H9 (cell line): ENCODE results near the gene TTC9C. TPM values are rescaled to one million over a fixed set of nuclear protein-coding genes. Genes with fewer than 3 reads are reported as not detected.

Experiments used
- DNase-seq: peaks from one replicate; pipeline ENCODE4 v3.0.0-alpha.2; 2017
- H2AFZ ChIP-seq: one replicate; pipeline ENCODE4 v1.6.1; 2013; ENCODE audit warnings: mild to moderate bottlenecking, low read length, control low read depth, moderate library complexity
- H2AK5ac ChIP-seq: 2 replicates; pipeline ENCODE4 v1.6.1; 2013; ENCODE audit warnings: low read length, control low read depth, mixed read lengths; ENCODE audit not compliant: insufficient read length
- H2BK120ac ChIP-seq: one replicate; pipeline ENCODE4 v1.6.1; 2013; ENCODE audit warnings: low read depth, mild to moderate bottlenecking, low read length, control low read depth, inconsistent platforms; ENCODE audit not compliant: poor library complexity, severe bottlenecking
- H2BK12ac ChIP-seq: 2 replicates; pipeline ENCODE4 v1.6.1; 2013; ENCODE audit warnings: low read length, control low read depth, mixed read lengths, low read depth; ENCODE audit not compliant: insufficient read length
- H2BK15ac ChIP-seq: 2 replicates; pipeline ENCODE4 v1.6.1; 2013; ENCODE audit warnings: low read depth, low read length, control low read depth
- H2BK20ac ChIP-seq: one replicate; pipeline ENCODE4 v1.6.1; 2013; ENCODE audit warnings: low read depth, mild to moderate bottlenecking, low read length, control low read depth, inconsistent platforms; ENCODE audit not compliant: poor library complexity, severe bottlenecking
- H2BK5ac ChIP-seq: 2 replicates; pipeline ENCODE4 v1.6.1; 2013; ENCODE audit warnings: low read length, control low read depth, mixed read lengths; ENCODE audit not compliant: insufficient read length
- H3K14ac ChIP-seq: 2 replicates; pipeline ENCODE4 v1.6.1; 2013; ENCODE audit warnings: low read length, control low read depth; ENCODE audit not compliant: insufficient read depth
- H3K18ac ChIP-seq: 2 replicates; pipeline ENCODE4 v1.6.1; 2013; ENCODE audit warnings: low read depth, mild to moderate bottlenecking, mixed read lengths, low read length, control low read depth; ENCODE audit not compliant: insufficient read length
- H3K23ac ChIP-seq: 2 replicates; pipeline ENCODE4 v1.6.1; 2013; ENCODE audit warnings: low read length, control low read depth, mixed read lengths, low read depth; ENCODE audit not compliant: insufficient read length
- H3K23me2 ChIP-seq: 2 replicates; pipeline ENCODE4 v1.6.1; 2013; ENCODE audit warnings: low read depth, mild to moderate bottlenecking, mixed read lengths, low read length, control low read depth; ENCODE audit not compliant: insufficient read length, poor library complexity, severe bottlenecking
- H3K27ac ChIP-seq: 2 replicates; pipeline ENCODE4 v1.5.1; 2013; ENCODE audit warnings: low read length, control low read depth, mixed read lengths, low read depth; ENCODE audit not compliant: insufficient read length
- H3K27me3 ChIP-seq: 2 replicates; pipeline ENCODE4 v1.6.1; 2013; ENCODE audit warnings: low read length, control low read depth, inconsistent platforms; ENCODE audit not compliant: insufficient read depth
- H3K4ac ChIP-seq: 2 replicates; pipeline ENCODE4 v1.6.1; 2013; ENCODE audit warnings: low read depth, mild to moderate bottlenecking, control low read depth, inconsistent platforms, low read length, moderate library complexity
- H3K4me1 ChIP-seq: 2 replicates; pipeline ENCODE4 v1.6.1; 2013; ENCODE audit warnings: low read length, control low read depth, inconsistent platforms; ENCODE audit not compliant: insufficient read depth
- H3K4me2 ChIP-seq: 2 replicates; pipeline ENCODE4 v1.6.1; 2013; ENCODE audit warnings: low read length, control low read depth, mixed read lengths; ENCODE audit not compliant: insufficient read length, insufficient read depth
- H3K56ac ChIP-seq: 2 replicates; pipeline ENCODE4 v1.6.1; 2013; ENCODE audit warnings: low read depth, mild to moderate bottlenecking, mixed read lengths, low read length, control low read depth; ENCODE audit not compliant: insufficient read length
- H3K79me1 ChIP-seq: 2 replicates; pipeline ENCODE4 v1.6.1; 2013; ENCODE audit warnings: low read depth, mild to moderate bottlenecking, moderate library complexity, low read length, control low read depth, inconsistent platforms; ENCODE audit not compliant: insufficient read depth, poor library complexity, severe bottlenecking
- H3K79me2 ChIP-seq: 2 replicates; pipeline ENCODE4 v1.6.1; 2013; ENCODE audit warnings: low read length, control low read depth, inconsistent platforms; ENCODE audit not compliant: insufficient read depth
- H3K9ac ChIP-seq: 2 replicates; pipeline ENCODE4 v1.6.1; 2013; ENCODE audit warnings: low read length, control low read depth, mixed read lengths; ENCODE audit not compliant: insufficient read length; ENCODE audit errors: extremely low read depth
- H3K9me3 ChIP-seq: one replicate; pipeline ENCODE4 v1.6.1; 2013; ENCODE audit warnings: low read depth, low read length, inconsistent platforms; ENCODE audit not compliant: control insufficient read depth
- H3T11ph ChIP-seq: one replicate; pipeline ENCODE4 v1.6.1; 2013; ENCODE audit warnings: mild to moderate bottlenecking, low read length, control low read depth, inconsistent platforms
- H4K20me1 ChIP-seq: one replicate; pipeline ENCODE4 v1.6.1; 2013; ENCODE audit not compliant: control insufficient read depth, insufficient read length, insufficient read depth
- H4K5ac ChIP-seq: 2 replicates; pipeline ENCODE4 v1.6.1; 2013; ENCODE audit warnings: low read depth, mild to moderate bottlenecking, mixed read lengths, low read length, control low read depth; ENCODE audit not compliant: insufficient read length
- H4K8ac ChIP-seq: replicated peaks from 2 replicates; pipeline ENCODE4 v1.6.1; 2013; ENCODE audit warnings: low read length, control low read depth, mixed read lengths, low read depth; ENCODE audit not compliant: insufficient read length
- H4K91ac ChIP-seq: 2 replicates; pipeline ENCODE4 v1.6.1; 2013; ENCODE audit warnings: low read depth, mild to moderate bottlenecking, moderate library complexity, mixed read lengths, low read length, control low read depth; ENCODE audit not compliant: insufficient read length
- H3K27ac Mint-ChIP-seq, 3 experiments: 2 replicates in 2 of 3; 3 replicates in 1 of 3; pipeline ENCODE4 v1.8.0; 2020 to 2021; ENCODE audit warnings: mixed read lengths in 3 of 3, mild to moderate bottlenecking in 1 of 3, moderate library complexity in 1 of 3
- H3K27me3 Mint-ChIP-seq: 2 replicates; pipeline ENCODE4 v1.8.0; 2021; ENCODE audit warnings: low read depth, mild to moderate bottlenecking, moderate library complexity, mixed read lengths
- H3K36me3 Mint-ChIP-seq, 3 experiments: 2 replicates in 2 of 3; 3 replicates in 1 of 3; pipeline ENCODE4 v1.8.0; 2020 to 2021; ENCODE audit warnings: low read depth in 3 of 3, mixed read lengths in 3 of 3; ENCODE audit not compliant: insufficient read depth in 1 of 3
- H3K4me1 Mint-ChIP-seq, 2 experiments: 2 replicates each; pipeline ENCODE4 v1.8.0; 2020; ENCODE audit warnings: mixed read lengths in 2 of 2
- H3K4me3 Mint-ChIP-seq, 2 experiments: 2 replicates in 1 of 2; 3 replicates in 1 of 2; pipeline ENCODE4 v1.8.0; 2020 to 2021; ENCODE audit warnings: mild to moderate bottlenecking in 2 of 2, mixed read lengths in 2 of 2, moderate library complexity in 1 of 2
- H3K9me3 Mint-ChIP-seq, 2 experiments: 2 replicates in 1 of 2; 3 replicates in 1 of 2; pipeline ENCODE4 v1.8.0; 2020; ENCODE audit warnings: mild to moderate bottlenecking in 2 of 2, mixed read lengths in 2 of 2, moderate library complexity in 1 of 2
- WGBS: extraction: QIAGEN DNeasy Blood & Tissue Kit; methylation state at CpG from one replicate; pipeline ENCODE4 v1.1.7; 2013; ENCODE audit warnings: missing lambda C conversion rate, low lambda C conversion rate, mixed read lengths; ENCODE audit not compliant: insufficient read length; ENCODE audit errors: extremely low coverage; 5-methylcytosine and 5-hydroxymethylcytosine counted together
- total RNA-seq: library from RNA; stranded (reverse); gene quantifications from 2 replicates; pipeline ENCODE4 v1.2.1, GENCODE V29; 2021
- TF ChIP-seq, protein P1 (sequence below): fragments of 200-600 bp; sonication (generic); conservative IDR thresholded peaks from 3 replicates; pipeline ENCODE4 v1.8.0; 2021; ENCODE audit warnings: antibody characterized with exemption, mild to moderate bottlenecking

Gene TTC9C
- total RNA-seq, 1 experiment from 2014 or later: 33.4 TPM

DNA sequence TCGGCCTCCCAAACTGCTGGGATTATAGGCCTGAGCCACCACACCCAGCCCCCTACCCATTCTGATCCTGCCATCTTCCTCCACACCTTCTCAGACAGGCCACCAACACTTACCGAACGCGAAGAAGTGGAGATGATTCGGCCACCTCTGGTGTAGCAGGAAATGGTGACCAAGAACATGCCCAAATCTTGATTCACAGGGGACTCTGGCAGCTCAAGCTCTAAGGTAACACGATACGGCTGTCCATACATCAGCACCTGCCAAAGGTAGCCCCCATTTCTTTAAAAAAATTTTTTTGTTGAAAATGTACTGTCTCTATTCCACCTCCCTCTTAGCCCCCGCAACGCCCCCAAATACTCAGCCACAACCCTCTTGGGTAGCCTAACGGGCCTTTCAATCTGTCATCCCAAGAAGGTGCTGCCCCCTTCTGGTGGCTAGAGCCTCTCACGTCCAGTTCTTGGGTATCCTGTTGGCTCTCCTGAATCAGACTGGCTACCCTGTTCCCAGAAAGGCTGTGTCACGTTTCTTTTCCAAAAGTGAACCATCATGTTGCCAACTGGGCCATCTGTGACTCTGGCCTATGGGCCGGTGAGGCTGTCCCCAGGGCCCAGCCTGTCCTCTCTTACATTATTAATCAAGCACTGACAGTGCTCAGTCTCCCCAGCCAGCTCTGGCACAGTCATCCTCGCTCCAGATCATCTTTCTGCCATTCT lies 33.7 kb upstream of the TTC9C start:
- H3K14ac ChIP-seq: no peak overlapping the region; the same call in 1 of the 2 replicates
- no peak overlapping the region for H2AFZ ChIP-seq
- no peak overlapping the region for H3K27ac ChIP-seq
- H4K5ac ChIP-seq: no peak overlapping the region
- H3K23me2 ChIP-seq: no peaks in the 10 kb centered on the region
- H3K23ac ChIP-seq: no peak overlapping the region
- no peaks in the 10 kb centered on the region for H3K79me1 ChIP-seq
- H3K4me3 Mint-ChIP-seq: no peak overlapping the region
- no peak overlapping the region for H2AK5ac ChIP-seq
- no peak overlapping the region for H2BK5ac ChIP-seq
- H3K27ac Mint-ChIP-seq: peak overlapping the region in 2 of 3 experiments; percentile 38 to 87; a peak in 4 of 7 replicates
- no peak overlapping the region for H4K91ac ChIP-seq
- H4K20me1 ChIP-seq: no peaks in the 10 kb centered on the region
- H3K4me1 Mint-ChIP-seq: peaks cover 0 to 8% of the 10 kb centered on the region in 2 experiments; a peak in 2 of 4 replicates
- no CpG with 5 or more reads among the region's 14 CpGs for WGBS
- no peak overlapping the region for H3K4ac ChIP-seq
- H2BK15ac ChIP-seq: no peak overlapping the region
- no peak overlapping the region for H2BK20ac ChIP-seq
- no peak overlapping the region for H3T11ph ChIP-seq
- peaks cover 16 to 45% (median 44%) of the 10 kb centered on the region in 3 experiments; a peak in 5 of 7 replicates for H3K36me3 Mint-ChIP-seq
- no peaks in the 10 kb centered on the region for H3K27me3 Mint-ChIP-seq
- H2BK120ac ChIP-seq: no peak overlapping the region
- DNase-seq: peak; percentile 85
- H2BK12ac ChIP-seq: no peak overlapping the region
- no peaks in the 10 kb centered on the region; a peak in 2 of 5 replicates for H3K9me3 Mint-ChIP-seq
- no peak overlapping the region for H3K18ac ChIP-seq
- no peaks in the 10 kb centered on the region for H3K27me3 ChIP-seq
- H3K79me2 ChIP-seq: no peaks in the 10 kb centered on the region
- H3K4me2 ChIP-seq: no peak overlapping the region
- TF ChIP-seq, protein P1, sequence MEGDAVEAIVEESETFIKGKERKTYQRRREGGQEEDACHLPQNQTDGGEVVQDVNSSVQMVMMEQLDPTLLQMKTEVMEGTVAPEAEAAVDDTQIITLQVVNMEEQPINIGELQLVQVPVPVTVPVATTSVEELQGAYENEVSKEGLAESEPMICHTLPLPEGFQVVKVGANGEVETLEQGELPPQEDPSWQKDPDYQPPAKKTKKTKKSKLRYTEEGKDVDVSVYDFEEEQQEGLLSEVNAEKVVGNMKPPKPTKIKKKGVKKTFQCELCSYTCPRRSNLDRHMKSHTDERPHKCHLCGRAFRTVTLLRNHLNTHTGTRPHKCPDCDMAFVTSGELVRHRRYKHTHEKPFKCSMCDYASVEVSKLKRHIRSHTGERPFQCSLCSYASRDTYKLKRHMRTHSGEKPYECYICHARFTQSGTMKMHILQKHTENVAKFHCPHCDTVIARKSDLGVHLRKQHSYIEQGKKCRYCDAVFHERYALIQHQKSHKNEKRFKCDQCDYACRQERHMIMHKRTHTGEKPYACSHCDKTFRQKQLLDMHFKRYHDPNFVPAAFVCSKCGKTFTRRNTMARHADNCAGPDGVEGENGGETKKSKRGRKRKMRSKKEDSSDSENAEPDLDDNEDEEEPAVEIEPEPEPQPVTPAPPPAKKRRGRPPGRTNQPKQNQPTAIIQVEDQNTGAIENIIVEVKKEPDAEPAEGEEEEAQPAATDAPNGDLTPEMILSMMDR: peak; percentile 92
- no peaks in the 10 kb centered on the region for H3K4me1 ChIP-seq
- H3K9me3 ChIP-seq: no peaks in the 10 kb centered on the region
- no peak overlapping the region for H3K56ac ChIP-seq
- H3K9ac ChIP-seq: no peak overlapping the region
- H4K8ac ChIP-seq: peak overlapping the region; percentile 77
